Measurements from ENCODE around the gene BTBD9. TPM values are rescaled to one million over a fixed set of nuclear protein-coding genes. Genes with fewer than 3 reads are reported as not detected.

The BTBD9 gene
- polyA plus RNA-seq, 3 donors: 15.1 to 17.6 (median 15.5) TPM

DNA sequence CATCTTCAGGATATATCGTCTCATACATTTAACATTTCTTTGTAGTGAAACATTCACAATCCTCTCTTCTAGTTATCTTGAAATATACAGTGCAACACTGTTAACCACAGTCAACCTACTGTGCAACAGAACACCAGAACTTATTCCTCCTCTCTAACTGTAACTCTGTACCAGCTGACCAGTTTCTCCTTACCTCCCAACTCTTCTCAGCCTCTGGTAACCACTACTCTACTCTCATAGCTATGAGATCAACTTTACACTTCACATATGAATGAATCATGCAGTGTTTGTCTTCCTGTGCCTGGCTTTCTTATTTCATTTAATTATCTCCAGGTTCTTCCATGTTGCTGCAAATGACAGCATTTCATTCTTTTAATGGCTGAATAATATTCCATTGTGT, 337.6 kb downstream of the BTBD9 start:
- DNase-seq (ENCODE audit: extremely low read depth in 1 of 11, low read depth in 9 of 11, low spot score in 4 of 11): no peak

DNA sequence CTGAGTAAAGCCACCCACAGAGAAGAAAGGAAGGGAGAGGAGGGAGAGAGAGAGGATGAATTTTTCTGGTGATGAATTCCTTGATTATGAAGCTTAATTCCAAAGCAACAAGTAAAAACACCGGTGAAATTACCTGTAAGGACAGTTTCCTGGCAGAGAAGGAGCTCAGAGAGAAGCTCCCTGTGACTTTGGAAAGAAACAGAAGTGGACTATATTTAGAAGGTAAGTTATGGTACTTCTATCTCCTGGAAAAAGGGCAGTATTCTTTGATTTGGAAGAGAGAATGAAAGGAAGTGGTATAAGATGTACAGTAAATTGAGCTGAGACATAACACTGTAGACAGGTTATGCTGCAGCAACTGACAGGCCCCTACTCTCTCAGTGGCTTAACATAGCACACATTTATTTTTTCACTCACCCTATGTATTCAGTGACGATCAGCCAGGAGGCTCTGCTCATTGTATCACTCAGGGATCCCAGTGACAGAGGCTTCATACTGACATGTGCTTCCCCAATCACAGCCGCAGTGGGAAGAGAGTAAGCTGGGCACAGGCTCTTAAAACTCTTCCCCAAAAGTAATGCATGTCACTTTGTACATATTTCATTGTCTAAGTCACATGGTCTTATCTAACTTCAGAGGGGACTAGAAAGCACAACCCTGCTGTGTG, 349.5 kb downstream of the BTBD9 start:
- no peak for DNase-seq (ENCODE audit: extremely low read depth in 1 of 11, low read depth in 9 of 11, low spot score in 4 of 11)

DNA sequence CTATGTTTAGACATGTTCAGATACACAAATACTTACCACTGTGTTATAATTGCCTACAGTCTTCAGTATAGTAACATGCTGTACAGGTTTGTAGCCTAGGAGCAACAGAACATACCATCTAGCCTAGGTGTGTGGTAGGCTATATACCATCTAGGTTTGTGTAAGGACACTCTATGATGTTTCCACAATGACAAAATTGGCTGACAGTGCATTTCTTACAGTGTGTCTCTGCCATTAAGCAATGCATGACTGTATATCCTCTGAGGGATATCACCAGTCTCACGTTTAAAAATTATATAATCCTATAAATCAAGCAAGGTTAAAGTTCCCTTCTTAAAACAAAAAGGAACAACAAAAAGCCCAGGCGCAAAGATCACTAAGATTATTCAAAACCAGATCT, 352.2 kb downstream of the BTBD9 start:
- DNase-seq (ENCODE audit: extremely low read depth in 1 of 11, low read depth in 9 of 11, low spot score in 4 of 11): no peak

DNA sequence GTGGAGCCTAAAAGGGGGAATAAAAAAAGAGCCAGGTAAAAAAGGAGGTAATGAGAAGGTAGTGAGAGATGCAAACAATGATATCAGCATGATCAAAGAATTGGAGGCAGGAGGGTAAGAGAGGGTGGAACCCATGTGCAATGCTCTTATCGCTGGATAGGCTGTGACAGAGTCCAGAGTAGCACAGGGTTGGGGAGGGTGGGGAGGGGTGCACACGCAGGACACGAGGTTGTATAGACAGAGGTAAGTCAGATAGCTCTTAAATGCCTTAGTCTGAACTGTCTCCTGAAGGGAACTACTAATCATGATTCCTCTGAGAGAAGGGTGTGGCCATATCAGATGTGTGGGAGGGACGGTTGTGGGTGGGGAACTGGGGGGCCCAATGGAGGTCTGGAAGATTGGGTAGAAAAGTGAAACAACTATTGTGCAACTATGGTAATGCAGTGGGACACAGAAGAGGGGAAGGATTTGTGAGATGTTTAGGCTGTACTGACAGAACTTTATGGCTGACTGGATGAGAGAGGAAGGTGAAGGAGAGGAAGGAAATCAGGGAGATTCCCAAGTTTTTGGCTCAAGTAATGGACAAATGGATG, 354.8 kb downstream of the BTBD9 start:
- DNase-seq (ENCODE audit: extremely low read depth in 1 of 11, low read depth in 9 of 11, low spot score in 4 of 11): no peak

DNA sequence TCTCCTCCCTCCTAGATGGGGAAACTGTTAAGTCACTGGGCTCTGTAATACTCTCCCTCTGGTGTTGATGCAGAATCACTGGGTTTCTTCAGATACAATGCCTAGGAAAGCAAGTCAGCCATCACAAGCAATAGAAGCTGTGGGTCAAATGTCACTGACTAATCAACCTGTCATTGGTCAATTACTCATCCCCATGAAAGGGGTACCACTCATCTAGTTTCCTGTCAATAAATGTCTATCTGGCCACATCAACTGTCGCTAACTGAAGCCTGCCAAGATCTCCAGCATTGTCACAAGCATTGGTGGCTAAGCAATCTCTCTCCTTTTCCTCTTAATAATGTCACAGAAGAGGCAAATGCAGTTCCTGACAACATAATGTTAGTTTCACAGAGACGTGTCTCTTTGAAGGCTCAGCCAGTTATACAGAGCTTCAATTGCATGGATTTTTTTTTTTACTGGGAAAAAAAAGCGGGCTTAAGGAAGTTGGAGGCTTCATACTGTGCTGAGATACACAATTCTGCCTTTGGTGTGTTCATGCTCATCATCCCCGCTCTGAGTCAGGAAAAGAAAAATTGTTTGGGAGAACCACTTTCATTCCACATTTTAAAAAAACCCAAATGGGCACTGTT, 355.9 kb downstream of the BTBD9 start:
- no peak for DNase-seq (ENCODE audit: extremely low read depth in 1 of 11, low read depth in 9 of 11, low spot score in 4 of 11)

DNA sequence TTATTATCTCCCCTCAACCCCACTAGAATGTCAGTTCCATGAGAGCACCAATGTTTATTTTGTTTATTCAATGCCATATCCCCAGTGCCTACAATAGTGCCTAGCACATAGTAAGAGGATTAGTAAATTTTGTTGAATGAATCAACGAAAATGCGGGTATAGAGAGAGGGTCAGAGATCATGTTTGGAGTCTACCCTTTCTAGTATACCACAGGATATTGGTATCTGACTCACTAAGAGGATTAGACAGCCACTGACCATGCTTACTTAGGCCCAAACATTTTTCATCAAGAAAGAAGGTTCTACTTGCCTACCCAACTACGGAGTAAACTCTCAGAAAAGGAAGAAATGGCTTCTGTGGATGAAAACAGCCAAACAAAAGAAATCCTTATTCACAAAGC, 356.8 kb downstream of the BTBD9 start:
- DNase-seq (ENCODE audit: extremely low read depth in 1 of 11, low read depth in 9 of 11, low spot score in 4 of 11): no peak

DNA sequence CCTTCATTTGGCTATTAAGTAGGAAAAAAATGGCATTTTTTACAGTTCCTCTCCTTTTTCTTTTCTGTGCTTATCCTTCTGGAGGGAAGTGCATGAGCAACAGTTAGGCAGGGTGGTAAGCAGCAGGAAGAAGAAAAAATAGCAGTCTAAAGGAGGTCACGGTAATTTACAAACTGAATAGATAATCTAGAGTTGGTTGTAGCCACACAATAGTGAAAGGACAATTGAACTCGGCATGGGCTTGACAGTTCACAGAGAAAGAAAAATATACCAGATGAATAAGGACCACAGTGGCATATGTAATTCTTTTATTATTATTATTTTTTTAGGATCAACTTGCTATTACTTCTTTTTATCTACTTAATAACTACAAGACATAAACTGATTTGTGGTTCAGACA, 358.6 kb downstream of the BTBD9 start:
- no peak for DNase-seq (ENCODE audit: extremely low read depth in 1 of 11, low read depth in 9 of 11, low spot score in 4 of 11)

DNA sequence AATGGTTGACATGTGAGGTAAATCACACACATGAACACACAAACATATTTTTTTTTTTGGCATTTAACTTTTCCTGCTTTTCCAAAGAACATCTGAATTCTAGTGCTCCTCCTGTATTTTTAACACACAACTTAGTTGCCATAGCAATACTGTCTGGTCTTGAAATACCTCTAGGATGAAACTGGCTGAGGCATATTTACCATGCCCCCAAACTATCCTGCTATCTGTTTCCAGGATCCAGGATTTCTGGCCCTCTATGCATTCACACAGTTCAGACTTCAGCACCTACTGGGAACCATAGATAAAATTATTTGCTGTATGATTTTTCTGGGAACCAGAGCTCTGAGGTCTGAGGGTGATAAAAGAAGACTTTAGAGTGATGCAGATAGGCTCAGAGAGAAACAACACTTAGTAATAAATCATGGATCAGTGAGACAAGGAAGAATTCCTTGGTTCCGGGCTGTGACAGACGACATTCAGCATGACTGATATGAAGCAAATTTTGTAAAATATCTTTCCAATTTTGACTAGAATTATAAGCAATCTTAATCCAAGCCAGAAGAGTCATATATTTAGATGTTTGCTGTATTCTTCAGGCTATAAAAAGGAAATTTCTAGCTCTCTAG, 359.7 kb downstream of the BTBD9 start:
- DNase-seq (ENCODE audit: extremely low read depth in 1 of 11, low read depth in 9 of 11, low spot score in 4 of 11): no peak

DNA sequence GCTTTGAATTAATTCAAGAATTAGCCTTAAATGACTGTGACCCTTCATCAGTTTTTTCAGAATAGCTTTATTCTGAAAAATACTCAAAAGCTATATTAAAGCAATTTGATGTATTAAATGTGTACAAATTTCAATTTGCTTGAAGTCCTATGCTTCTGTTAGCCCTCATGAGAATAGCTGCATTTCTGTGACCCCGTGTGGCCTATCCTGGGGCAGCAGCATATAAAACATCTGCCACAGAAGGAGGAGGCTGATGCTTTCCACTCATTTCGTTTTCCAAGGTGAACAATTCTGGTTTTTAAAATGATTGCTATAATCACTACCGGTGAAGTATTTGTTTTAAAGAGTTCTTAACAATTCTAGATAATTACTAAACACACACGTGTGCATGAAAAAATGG, 360.3 kb downstream of the BTBD9 start:
- no peak for DNase-seq (ENCODE audit: extremely low read depth in 1 of 11, low read depth in 9 of 11, low spot score in 4 of 11)

DNA sequence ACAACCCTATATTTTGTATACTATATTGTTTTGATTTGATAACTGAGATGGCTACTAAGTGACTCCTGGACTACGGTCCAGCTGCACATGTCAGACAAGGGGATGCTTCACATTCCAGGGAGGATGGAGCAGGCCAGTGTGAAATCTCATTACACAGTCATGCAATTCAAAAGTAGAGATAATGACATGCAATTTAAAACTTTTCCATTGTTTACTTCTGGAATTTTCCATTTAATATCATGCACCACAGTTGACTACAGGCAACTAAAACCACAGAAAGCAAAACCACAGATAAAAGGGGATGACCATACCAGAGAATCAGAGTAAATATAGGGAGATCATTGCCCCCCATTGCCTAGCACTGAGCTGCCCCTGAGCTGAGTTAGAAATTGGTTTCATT, 366.4 kb downstream of the BTBD9 start:
- DNase-seq (ENCODE audit: extremely low read depth in 1 of 11, low read depth in 9 of 11, low spot score in 4 of 11): no peak

DNA sequence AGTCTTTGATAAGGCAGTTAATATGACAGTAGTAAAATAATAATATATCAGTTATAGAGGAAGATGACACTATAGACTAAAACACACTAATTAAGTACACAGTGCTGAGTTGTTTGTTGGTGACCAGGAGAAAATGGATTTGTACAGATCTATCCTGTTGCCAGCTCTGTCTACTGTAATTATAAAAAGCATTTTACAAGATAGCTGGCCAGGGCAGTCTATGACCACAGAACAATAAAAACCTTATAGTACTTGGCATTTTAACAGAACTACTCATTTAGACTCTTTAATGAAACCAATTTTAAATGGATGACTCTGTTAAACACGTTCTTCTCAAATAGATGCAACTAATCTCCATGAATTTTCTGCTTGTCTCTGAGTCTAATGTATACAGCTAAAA, 367.5 kb downstream of the BTBD9 start:
- DNase-seq (ENCODE audit: extremely low read depth in 1 of 11, low read depth in 9 of 11, low spot score in 4 of 11): no peak

DNA sequence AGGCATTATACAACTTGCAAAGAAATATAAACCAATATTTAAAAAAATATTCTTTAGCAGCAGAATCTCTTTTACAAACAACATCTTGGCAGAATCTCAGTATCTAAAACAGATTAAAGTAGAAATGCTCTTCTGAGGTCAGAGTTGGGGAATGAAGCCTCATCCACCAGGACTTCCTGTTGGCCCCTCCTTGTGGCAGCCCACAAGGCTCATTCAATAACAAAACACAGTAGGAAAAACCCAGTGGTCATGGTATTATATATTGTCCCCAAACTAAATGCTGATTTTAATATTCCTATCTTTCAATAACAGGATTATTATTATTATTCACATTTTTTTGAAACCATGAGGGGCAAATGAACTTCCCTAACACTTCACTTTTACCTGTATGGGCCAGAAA, 368.6 kb downstream of the BTBD9 start:
- no peak for DNase-seq (ENCODE audit: extremely low read depth in 1 of 11, low read depth in 9 of 11, low spot score in 4 of 11)

DNA sequence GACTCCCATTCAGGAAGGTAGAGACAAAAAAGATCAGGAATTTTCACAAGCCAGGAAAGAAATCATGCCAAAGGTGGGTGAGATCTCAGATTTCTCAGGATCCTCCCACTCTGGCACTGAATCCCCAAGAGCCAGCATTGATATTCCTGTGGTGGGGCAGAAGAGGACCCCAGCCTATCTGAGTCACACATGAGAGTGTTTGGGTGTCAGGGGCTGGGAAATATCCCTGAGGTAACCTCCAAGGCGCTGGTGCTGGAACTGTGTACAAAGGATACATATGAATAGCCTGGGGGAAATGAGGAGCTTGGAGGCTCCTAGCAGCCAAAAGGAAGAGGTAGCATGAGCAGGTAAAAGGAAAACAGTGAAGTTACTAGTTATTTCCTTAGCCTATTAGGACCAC, 369.4 kb downstream of the BTBD9 start:
- DNase-seq (ENCODE audit: extremely low read depth in 1 of 11, low read depth in 9 of 11, low spot score in 4 of 11): no peak

DNA sequence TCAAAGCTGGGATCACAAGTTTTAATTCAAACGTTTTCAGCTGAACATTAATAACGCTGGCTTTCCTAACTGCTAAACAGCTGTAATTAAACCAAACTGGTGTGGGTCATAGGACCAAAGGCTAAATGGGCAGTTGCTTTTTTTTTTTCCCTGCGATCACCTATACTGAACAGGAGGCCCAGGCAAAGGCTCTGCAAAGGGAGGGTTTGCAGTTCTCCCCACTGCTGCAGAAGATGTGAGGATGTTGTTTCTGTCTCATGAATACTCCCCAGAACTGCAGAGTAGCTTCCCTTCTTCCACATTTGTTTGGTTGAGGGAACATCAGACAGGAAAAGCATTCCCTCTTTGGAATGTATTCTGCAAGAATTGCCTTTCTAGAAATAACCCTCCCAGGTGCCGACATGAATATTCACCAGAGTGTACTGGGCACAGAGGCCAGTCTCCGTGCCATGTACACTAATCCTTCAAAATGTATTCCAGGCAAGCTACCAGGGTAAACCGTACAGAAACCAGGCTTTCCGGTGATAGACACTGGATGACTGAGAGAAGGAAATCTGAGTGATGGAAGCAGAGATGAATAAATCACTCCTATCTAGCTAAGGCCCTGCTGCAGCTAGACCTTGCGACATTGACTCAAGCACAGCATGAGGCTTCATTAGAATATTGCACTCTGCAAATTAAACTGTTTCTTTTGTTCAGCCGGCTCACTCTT, 370.1 kb downstream of the BTBD9 start:
- no peak for DNase-seq (ENCODE audit: extremely low read depth in 1 of 11, low read depth in 9 of 11, low spot score in 4 of 11)

DNA sequence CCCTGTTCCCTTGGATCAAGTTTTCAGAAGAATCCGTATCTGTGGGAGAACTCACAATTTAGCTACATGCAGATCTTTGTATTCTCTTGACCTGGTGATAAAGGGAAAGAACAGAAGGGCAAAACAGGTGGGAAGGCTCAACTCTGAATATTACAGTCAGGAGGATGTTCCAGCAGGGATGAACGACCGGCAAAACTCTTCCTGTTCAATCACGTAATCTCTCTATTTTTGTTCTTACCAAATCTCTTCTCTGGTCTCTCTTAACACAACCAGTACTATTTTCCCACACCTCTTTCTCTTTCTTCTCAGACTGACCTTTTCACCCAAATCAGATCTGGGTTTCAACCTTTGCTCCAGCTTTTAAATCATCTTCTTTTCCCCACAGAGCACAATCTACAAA, 371.4 kb downstream of the BTBD9 start:
- DNase-seq (ENCODE audit: extremely low read depth in 1 of 11, low read depth in 9 of 11, low spot score in 4 of 11): no peak

DNA sequence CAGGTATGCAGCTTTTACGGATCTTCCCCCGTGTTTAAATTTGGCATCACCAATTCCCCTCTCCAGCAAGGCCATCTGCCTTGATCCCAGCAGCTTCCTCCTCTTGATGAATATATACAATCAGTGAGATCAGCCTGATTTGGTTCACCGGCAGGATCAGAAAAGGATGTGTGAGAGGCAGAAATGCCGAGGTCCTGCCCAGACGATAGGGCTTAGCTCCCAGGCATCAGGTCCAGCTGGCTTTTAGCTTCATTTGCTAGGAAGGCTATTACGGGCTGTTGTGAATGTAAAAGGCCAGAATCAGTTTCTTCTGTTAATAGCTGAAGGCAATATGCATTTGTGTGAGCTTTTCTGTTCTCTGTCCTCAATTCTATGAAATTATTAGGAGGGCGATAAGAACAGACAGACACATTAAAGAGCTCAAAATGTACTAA, 372.8 kb downstream of the BTBD9 start:
- no peak for DNase-seq (ENCODE audit: extremely low read depth in 1 of 11, low read depth in 9 of 11, low spot score in 4 of 11)

DNA sequence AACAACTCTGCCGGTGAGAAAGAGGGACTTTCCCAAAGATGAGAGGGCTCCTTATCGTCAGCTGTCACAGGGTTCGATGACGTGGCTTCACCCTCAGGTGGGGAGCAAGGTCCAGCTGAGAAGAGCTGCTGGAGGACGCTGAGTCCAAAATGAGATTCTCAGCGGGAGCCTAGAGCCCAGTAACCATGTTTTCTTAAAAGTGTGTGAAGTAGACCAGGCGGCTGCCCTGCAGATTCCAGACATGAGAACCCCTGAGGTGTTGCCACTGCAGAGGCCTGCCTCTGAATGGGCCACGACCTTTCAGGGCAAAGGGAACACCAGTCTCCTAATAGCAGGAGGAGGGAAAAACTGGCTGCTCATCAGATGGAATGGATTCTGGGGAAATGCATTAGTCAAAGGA, 375.1 kb downstream of the BTBD9 start:
- no peak for DNase-seq (ENCODE audit: extremely low read depth in 1 of 11, low read depth in 9 of 11, low spot score in 4 of 11)

DNA sequence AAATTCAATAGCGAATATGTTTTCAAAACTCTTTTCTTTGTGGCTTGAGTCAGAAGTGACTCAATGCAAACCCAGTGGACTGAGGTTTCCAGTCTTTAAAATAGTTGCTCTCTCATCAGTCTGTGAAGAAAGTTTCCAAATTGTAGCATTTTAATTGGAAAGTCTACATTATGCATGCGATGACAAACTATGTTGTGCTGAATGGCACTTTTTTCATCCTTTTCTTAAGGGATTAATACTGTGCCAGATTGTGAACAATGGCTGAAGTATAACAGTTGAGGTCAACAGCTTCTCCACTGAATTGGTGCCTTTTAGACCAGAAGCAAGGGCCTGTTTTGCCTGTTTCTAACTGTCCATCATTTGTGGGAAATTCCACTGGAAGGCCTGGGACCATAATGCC, 377.1 kb downstream of the BTBD9 start:
- DNase-seq (ENCODE audit: extremely low read depth in 1 of 11, low read depth in 9 of 11, low spot score in 4 of 11): no peak

DNA sequence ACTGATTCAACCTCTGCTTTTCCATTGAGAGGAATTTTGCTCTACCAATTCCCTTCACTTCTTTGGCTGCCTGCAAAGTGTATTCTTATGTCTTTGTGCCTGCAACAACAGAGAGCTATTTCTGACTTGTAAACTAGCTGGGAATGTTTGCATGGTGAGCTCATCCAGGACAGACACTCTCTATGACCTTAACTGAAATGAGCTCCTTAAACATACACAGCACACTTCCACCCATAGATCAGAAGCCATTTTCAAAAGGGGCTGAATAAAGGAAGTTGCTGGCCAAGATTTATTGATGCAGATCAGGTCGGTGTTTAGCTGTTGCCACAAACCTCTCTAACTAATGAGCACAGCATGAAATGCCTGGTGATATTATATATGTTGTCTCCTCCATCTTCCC, 377.7 kb downstream of the BTBD9 start:
- DNase-seq (ENCODE audit: extremely low read depth in 1 of 11, low read depth in 9 of 11, low spot score in 4 of 11): peak in 4 of 11 donors; percentile 28 to 43 (median 34)

DNA sequence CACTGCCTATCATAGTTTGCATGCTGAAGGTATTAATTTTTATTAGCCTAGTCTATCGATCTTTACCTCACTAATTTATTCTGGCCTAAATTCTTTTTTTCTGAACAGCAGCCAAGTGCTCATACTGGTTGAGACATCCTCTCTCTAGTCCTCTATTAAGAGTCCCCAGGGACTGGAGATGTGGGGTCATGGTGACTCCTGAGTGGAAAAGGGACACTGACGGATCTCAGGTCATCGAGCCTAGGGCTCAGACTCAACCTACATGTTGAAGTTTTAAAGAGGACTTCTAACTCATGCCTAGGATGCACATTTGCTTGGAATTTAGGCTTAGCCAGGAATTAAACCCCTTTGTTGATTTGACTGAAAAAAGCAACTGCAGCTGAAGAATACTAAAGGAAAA, 378.1 kb downstream of the BTBD9 start:
- no peak for DNase-seq (ENCODE audit: extremely low read depth in 1 of 11, low read depth in 9 of 11, low spot score in 4 of 11)
